Cardiac septum (tissue), 1 donor: ENCODE measurements around the gene CES2. TPM values are rescaled to one million over a fixed set of nuclear protein-coding genes. Genes with fewer than 3 reads are reported as not detected.
"Not testable (repeated sequence)": the region's sequence is repeated elsewhere in the genome, so short reads cannot be mapped to it uniquely, and the experiment has no call there.

Experiments
- DNase-seq: peaks from one replicate; pipeline ENCODE4 v3.0.0-alpha.2; 2020; ENCODE audit warnings: low spot score
- intact Hi-C: fragments of 100-400 bp; cut with DNase I; formaldehyde crosslinking; loops from one replicate; pipeline ENCODE4 v1.14.0; 2022
- total RNA-seq: library from RNA; stranded (reverse); fragmentation: NEBNext Ultra II Directional; extraction: Animal tissue kit (Norgen Biotek cat#: 25700); gene quantifications from one replicate; pipeline ENCODE4 v1.2.1, GENCODE V29; 2021
- donor health status: DM: no; HTN: no; CAD: no.

CES2 gene
- total RNA-seq, 1 donor from 2014 or later = 64.0 TPM

GRCh38 chr16:66947302-66948065 is 12.2 kb downstream of the CES2 start:
- no peak for DNase-seq
- intact Hi-C loops = loop anchor here (1.0 kb wide), 1 partner anchor 52 kb away; no protein-coding TSS in a partner anchor

GRCh38 chr16:66948134-66948836 is 13.0 kb downstream of the CES2 start:
- intact Hi-C loops = no loop called here
- no peak for DNase-seq

GRCh38 chr16:66948837-66949225 is 13.5 kb downstream of the CES2 start:
- intact Hi-C loops = no loop called here
- DNase-seq = no peak

- intact Hi-C loops = no loop called here
- no peak for DNase-seq
Measured at GRCh38 chr16:66949472-66949871, 14.2 kb downstream of the CES2 start.

- intact Hi-C loops = no loop called here
- no peak for DNase-seq
Measured at GRCh38 chr16:66950437-66950836, 15.1 kb downstream of the CES2 start.

- intact Hi-C loops = no loop called here
- no peak for DNase-seq
Measured at GRCh38 chr16:66950971-66951790, 15.9 kb downstream of the CES2 start.

- intact Hi-C loops = no loop called here
- no peak for DNase-seq
Measured at GRCh38 chr16:66952430-66953110, 17.3 kb downstream of the CES2 start.

GRCh38 chr16:66953462-66954096 is 18.3 kb downstream of the CES2 start:
- intact Hi-C loops = no loop called here
- DNase-seq = no peak

- intact Hi-C loops = no loop called here
- no peak for DNase-seq
Measured at GRCh38 chr16:66954097-66954659, 18.9 kb downstream of the CES2 start.

GRCh38 chr16:66955363-66956153 is 20.2 kb downstream of the CES2 start:
- DNase-seq, intact Hi-C loops: not testable (repeated sequence)

GRCh38 chr16:66956154-66956457 is 20.8 kb downstream of the CES2 start:
- intact Hi-C loops, DNase-seq: not testable (repeated sequence)

- no peak for DNase-seq
- intact Hi-C loops = no loop called here
Measured at GRCh38 chr16:66958857-66959703, 23.8 kb downstream of the CES2 start.

- intact Hi-C loops = no loop called here
- no peak for DNase-seq
Measured at GRCh38 chr16:66959704-66960161, 24.4 kb downstream of the CES2 start.

- intact Hi-C loops = no loop called here
- no peak for DNase-seq
Measured at GRCh38 chr16:66960270-66960669, 25.0 kb downstream of the CES2 start.

- DNase-seq = no peak
- intact Hi-C loops = no loop called here
Measured at GRCh38 chr16:66961065-66961744, 25.9 kb downstream of the CES2 start, which contains the start of gene CES3. Gene CES3 (plus strand): TSS chr16:66961266. CDS start chr16:66961308, 42 bp downstream.

GRCh38 chr16:66961914-66962313 is 26.6 kb downstream of the CES2 start:
- DNase-seq = no peak

GRCh38 chr16:66964049-66964448 is 28.7 kb downstream of the CES2 start:
- intact Hi-C loops = no loop called here
- DNase-seq = no peak

More at GRCh38 chr16:66961914-66962313, 26.6 kb downstream of the CES2 start:
- intact Hi-C loops = no loop called here
